Measurements from ENCODE around the gene NBAS. TPM values are rescaled to one million over a fixed set of nuclear protein-coding genes. Genes with fewer than 3 reads are reported as not detected.
"Not testable (repeated sequence)": the region's sequence is repeated elsewhere in the genome, so short reads cannot be mapped to it uniquely, and the experiment has no call there.

The NBAS gene
- total and polyA plus RNA-seq, 12 donors: 26.4 to 79.1 (median 56.3) TPM

DNA sequence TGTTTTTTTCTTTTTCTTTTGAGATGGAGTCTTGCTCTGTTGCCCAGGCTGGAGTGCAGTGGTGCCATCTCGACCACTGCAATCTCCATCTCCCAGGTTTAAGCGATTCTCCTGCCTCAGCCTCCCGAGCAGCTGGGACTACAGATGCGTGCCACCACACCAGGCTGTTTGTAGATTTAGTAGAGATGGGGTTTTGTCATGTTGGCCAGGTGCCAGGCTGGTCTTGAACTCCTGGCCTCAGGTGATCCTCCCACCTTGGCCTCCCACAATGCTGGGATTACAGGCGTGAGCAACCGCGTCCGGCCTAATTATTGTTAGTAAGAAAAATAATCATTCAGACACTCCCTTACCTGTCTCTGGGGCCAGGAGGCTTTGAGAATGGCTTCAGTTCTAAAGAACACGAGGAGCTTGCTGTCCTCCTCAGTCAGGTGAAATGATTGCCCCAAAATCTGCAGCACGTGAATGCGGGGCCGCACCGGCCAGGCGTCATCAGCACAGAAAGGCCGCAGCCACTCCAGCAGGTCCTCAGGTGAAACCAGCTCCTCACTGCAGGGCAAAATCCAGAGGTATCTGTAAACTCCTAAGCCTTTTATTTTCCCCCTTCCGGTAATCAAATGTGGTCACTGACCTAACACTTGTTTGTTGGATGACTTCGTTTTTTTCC lies 342.6 kb downstream of the NBAS start:
- H3K27me3 ChIP-seq: no peaks in the 10 kb centered on the region
- no peak overlapping the region for H3K27ac ChIP-seq
- 97 to 99% methylated on average over 17 of the region's 17 CpGs for WGBS, 2 donors
- DNase-seq: no peak
- H3K4me3 ChIP-seq: no peak overlapping the region
- H3K36me3 ChIP-seq: peaks cover 0 to 53% (median 8%) of the 10 kb centered on the region in 9 donors
- H3K9me3 ChIP-seq: no peaks in the 10 kb centered on the region
- TF ChIP-seq, protein P1, sequence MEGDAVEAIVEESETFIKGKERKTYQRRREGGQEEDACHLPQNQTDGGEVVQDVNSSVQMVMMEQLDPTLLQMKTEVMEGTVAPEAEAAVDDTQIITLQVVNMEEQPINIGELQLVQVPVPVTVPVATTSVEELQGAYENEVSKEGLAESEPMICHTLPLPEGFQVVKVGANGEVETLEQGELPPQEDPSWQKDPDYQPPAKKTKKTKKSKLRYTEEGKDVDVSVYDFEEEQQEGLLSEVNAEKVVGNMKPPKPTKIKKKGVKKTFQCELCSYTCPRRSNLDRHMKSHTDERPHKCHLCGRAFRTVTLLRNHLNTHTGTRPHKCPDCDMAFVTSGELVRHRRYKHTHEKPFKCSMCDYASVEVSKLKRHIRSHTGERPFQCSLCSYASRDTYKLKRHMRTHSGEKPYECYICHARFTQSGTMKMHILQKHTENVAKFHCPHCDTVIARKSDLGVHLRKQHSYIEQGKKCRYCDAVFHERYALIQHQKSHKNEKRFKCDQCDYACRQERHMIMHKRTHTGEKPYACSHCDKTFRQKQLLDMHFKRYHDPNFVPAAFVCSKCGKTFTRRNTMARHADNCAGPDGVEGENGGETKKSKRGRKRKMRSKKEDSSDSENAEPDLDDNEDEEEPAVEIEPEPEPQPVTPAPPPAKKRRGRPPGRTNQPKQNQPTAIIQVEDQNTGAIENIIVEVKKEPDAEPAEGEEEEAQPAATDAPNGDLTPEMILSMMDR (IDR thresholded peaks at IDR 0.05): no peak
- H3K4me1 ChIP-seq: peaks cover 0 to 3% (median 0%) of the 10 kb centered on the region in 9 donors
- no peak for ATAC-seq
- intact Hi-C loops (cut with DNase I): loop anchor here in 1 of 10 donors (2.0 kb wide), 1 partner anchor 30 kb away; no protein-coding TSS in a partner anchor

DNA sequence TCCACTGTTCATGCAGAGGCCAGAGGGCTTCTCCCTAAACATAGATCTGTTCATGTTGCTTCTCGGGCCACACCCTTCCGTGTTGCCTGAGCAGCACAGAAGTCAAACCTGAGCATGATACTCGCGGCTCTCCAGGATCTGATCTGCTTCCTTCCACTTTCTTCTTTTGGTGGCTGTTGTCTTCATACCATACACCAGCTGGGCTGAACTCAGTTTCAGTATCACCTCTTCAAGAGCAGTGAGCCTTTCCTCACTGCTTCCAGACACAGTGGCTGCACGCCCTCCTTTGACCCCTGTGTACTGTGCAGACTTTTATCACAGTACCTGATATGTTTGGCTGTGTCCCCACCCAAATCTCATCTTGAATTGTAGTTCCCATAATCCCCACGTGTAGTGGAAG lies 348.9 kb downstream of the NBAS start:
- TF ChIP-seq, protein P1 (IDR thresholded peaks at IDR 0.05): no peak
- 85% methylated on average over 6 of the region's 6 CpGs for WGBS, 2 donors

DNA sequence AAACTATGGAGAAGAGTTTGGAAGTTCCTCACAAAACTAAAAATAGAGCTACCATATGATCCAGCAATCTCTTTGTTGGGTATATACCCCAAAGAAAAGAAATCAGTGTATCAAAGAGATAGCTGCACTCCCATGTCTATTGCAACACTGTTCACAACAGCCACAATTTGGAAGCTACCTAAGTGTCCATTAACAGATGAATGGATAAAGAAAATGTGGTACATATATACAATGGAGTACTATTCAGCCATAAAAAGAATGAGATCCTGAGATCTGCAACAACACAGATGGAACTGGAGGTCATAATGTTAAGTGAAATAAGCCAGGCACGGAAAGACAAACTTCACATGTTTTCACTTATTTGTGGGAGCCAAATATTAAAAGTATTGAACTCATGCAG lies 350.6 kb downstream of the NBAS start:
- peaks cover 0 to 59% (median 0%) of the 10 kb centered on the region in 9 donors for H3K36me3 ChIP-seq
- H3K4me1 ChIP-seq; H3K27me3 ChIP-seq; H3K4me3 ChIP-seq; intact Hi-C loops (cut with DNase I); ATAC-seq; DNase-seq; H3K27ac ChIP-seq: not testable (repeated sequence)
- peaks cover 0 to 17% (median 0%) of the 10 kb centered on the region in 11 donors for H3K9me3 ChIP-seq
- 97 to 100% methylated on average over 1 of the region's 1 CpG for WGBS, 2 donors

More for the DNA sequence above, 348.9 kb downstream of the NBAS start:
- DNase-seq: no peak
- H3K9me3 ChIP-seq: peaks cover 0 to 17% (median 0%) of the 10 kb centered on the region in 11 donors
- intact Hi-C loops (cut with DNase I): no loop called here
- no peaks in the 10 kb centered on the region for H3K27me3 ChIP-seq
- H3K27ac ChIP-seq: no peak overlapping the region
- H3K4me3 ChIP-seq: no peak overlapping the region
- ATAC-seq: no peak
- peaks cover 0 to 74% (median 4%) of the 10 kb centered on the region in 9 donors for H3K36me3 ChIP-seq
- no peaks in the 10 kb centered on the region for H3K4me1 ChIP-seq

DNA sequence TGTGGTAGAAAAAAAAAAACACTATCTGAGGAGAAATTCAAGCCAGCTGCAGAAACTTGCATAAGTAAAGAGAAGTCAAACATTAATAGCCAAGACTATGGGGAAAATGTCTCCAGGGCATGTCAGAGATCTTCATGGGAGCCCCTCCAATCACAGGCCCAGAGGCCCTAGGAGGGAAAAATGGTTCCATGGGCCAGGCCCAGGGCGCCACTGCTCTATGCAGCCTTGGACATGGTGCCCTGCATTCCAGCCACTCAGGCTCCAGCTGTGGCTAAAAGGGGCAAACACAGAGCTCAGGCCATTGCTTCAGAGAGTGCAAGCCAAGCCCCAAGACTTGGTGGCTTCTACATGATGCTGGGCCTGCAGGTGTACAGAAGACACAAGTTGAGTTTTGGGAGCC lies 354.7 kb downstream of the NBAS start:
- ATAC-seq (no peak), DNase-seq (no peak)
- intact Hi-C loops (cut with DNase I): no loop called here
- WGBS, 2 donors: 100% methylated on average over 1 of the region's 1 CpG
- H3K9me3 ChIP-seq: peaks cover 0 to 11% (median 0%) of the 10 kb centered on the region in 11 donors
- H3K27me3 ChIP-seq: no peaks in the 10 kb centered on the region
- H3K4me1 ChIP-seq: no peaks in the 10 kb centered on the region
- TF ChIP-seq, protein P1 (IDR thresholded peaks at IDR 0.05): no peak
- H3K36me3 ChIP-seq: peaks cover 0 to 30% (median 0%) of the 10 kb centered on the region in 9 donors
- no peak overlapping the region for H3K27ac ChIP-seq
- no peak overlapping the region for H3K4me3 ChIP-seq

DNA sequence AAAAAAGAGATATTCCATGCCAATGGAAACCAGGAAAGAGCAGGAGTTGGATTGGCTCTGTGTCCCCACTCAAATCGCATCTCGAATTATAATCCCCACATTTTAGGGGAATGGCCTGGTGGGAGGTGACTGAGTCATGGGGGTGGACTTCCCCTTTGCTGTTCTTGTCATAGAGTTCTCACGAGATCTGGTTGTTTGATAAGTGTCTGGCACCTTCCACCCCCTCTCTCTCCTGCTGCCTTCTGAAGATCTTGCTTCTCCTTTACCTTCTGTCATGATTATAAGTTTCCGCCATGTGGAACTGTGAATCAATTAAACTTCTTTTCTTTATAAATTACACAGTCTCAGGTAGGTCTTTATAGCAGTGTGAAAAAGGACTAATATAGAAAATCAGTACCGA lies 355.6 kb downstream of the NBAS start:
- Histone ChIP-seq H3K4me1 (no peaks in the 10 kb centered on the region), H3K27me3 (no peaks in the 10 kb centered on the region), H3K27ac (no peak overlapping the region), H3K4me3 (no peak overlapping the region), H3K36me3 (peaks cover 0 to 22% (median 0%) of the 10 kb centered on the region in 9 donors), H3K9me3 (peaks cover 0 to 7% (median 0%) of the 10 kb centered on the region in 11 donors)
- ATAC-seq (no peak), DNase-seq (no peak)
- 91 to 93% methylated on average over 5 of the region's 5 CpGs for WGBS, 2 donors
- TF ChIP-seq, protein P1 (IDR thresholded peaks at IDR 0.05): no peak
- intact Hi-C loops (cut with DNase I): no loop called here

Data from heart right ventricle (tissue), 16 donors.